ENCODE results near the gene WDTC1. TPM values are rescaled to one million over a fixed set of nuclear protein-coding genes. Genes with fewer than 3 reads are reported as not detected.

WDTC1 gene
- polyA plus RNA-seq, 1 donor (not counting 4 experiments of a cell fraction or from before 2014, with no cell fraction given): 5.1 TPM

- FAIRE-seq: no peak
- H2AFZ ChIP-seq (ENCODE audit: control insufficient read depth, low read length): no peak overlapping the region
- H3K4me1 ChIP-seq (ENCODE audit: control insufficient read depth, extremely low read depth, insufficient read depth, low read length): peaks cover 25% of the 10 kb centered on the region
- peaks cover 7% of the 10 kb centered on the region for H3K79me2 ChIP-seq (ENCODE audit: control insufficient read depth, insufficient read depth, low read length)
- no peak for TF ChIP-seq CTCF (optimal IDR thresholded peaks at IDR 0.05 in 1 of 3, IDR thresholded peaks at IDR 0.05 in 1 of 3, conservative IDR thresholded peaks at IDR 0.05 in 1 of 3; ENCODE audit: extremely low read depth in 1 of 3, insufficient read depth in 2 of 3, low read length in 3 of 3)
- TF ChIP-seq EZH2 (IDR thresholded peaks at IDR 0.05; ENCODE audit: low read length): no peak
- no peak overlapping the region for H3K4me2 ChIP-seq (ENCODE audit: control insufficient read depth, extremely low read depth, insufficient read depth, low read depth, low read length)
- H3K9ac ChIP-seq (ENCODE audit: control insufficient read depth, extremely low read depth, insufficient read depth, low read length): no peak overlapping the region
- H3K27me3 ChIP-seq (ENCODE audit: control insufficient read depth, extremely low read depth, insufficient read depth, low read length): no peaks in the 10 kb centered on the region
- no peaks in the 10 kb centered on the region for H3K9me1 ChIP-seq (ENCODE audit: control insufficient read depth, extremely low read depth, insufficient read depth, low read length)
- H4K20me1 ChIP-seq (ENCODE audit: control insufficient read depth, extremely low read depth, insufficient read depth, low read length): no peaks in the 10 kb centered on the region
- H3K9me3 ChIP-seq (ENCODE audit: control insufficient read depth, low read depth, low read length): no peaks in the 10 kb centered on the region
- peaks cover 13 to 20% of the 10 kb centered on the region in 2 experiments for H3K36me3 ChIP-seq (ENCODE audit: control insufficient read depth in 2 of 2, extremely low read depth in 1 of 2, insufficient read depth in 2 of 2, low read length in 2 of 2)
- H3K4me3 ChIP-seq (ENCODE audit: control insufficient read depth in 2 of 3, extremely low read depth in 1 of 3, insufficient read depth in 2 of 3, low read depth in 1 of 3, low read length in 3 of 3): no peak overlapping the region
- no peak for DNase-seq (ENCODE audit: low read depth, low spot score)
- dilution Hi-C loops (cut with MboI; ENCODE audit: extremely low pct_ligation_motif_present, low sequenced_read_pairs): no loop called here
- no peak overlapping the region for H3K27ac ChIP-seq (ENCODE audit: control insufficient read depth, insufficient read depth, low read length)
Observed at GRCh38 chr1:27338751-27339150, 104.3 kb downstream of the WDTC1 start.

- no peak overlapping the region for H3K4me3 ChIP-seq (ENCODE audit: control insufficient read depth in 2 of 3, extremely low read depth in 1 of 3, insufficient read depth in 2 of 3, low read depth in 1 of 3, low read length in 3 of 3)
- no peak for DNase-seq (ENCODE audit: low read depth, low spot score)
- no peak overlapping the region for H3K4me2 ChIP-seq (ENCODE audit: control insufficient read depth, extremely low read depth, insufficient read depth, low read depth, low read length)
- peaks cover 28% of the 10 kb centered on the region for H3K4me1 ChIP-seq (ENCODE audit: control insufficient read depth, extremely low read depth, insufficient read depth, low read length)
- FAIRE-seq: no peak
- H2AFZ ChIP-seq (ENCODE audit: control insufficient read depth, low read length): no peak overlapping the region
- H3K79me2 ChIP-seq (ENCODE audit: control insufficient read depth, insufficient read depth, low read length): peaks cover 7% of the 10 kb centered on the region
- TF ChIP-seq EZH2 (IDR thresholded peaks at IDR 0.05; ENCODE audit: low read length): no peak
- TF ChIP-seq CTCF (optimal IDR thresholded peaks at IDR 0.05 in 1 of 3, IDR thresholded peaks at IDR 0.05 in 1 of 3, conservative IDR thresholded peaks at IDR 0.05 in 1 of 3; ENCODE audit: extremely low read depth in 1 of 3, insufficient read depth in 2 of 3, low read length in 3 of 3): no peak
- no peak overlapping the region for H3K9ac ChIP-seq (ENCODE audit: control insufficient read depth, extremely low read depth, insufficient read depth, low read length)
- H3K9me1 ChIP-seq (ENCODE audit: control insufficient read depth, extremely low read depth, insufficient read depth, low read length): no peaks in the 10 kb centered on the region
- no peaks in the 10 kb centered on the region for H3K9me3 ChIP-seq (ENCODE audit: control insufficient read depth, low read depth, low read length)
- no peaks in the 10 kb centered on the region for H4K20me1 ChIP-seq (ENCODE audit: control insufficient read depth, extremely low read depth, insufficient read depth, low read length)
- H3K27ac ChIP-seq (ENCODE audit: control insufficient read depth, insufficient read depth, low read length): no peak overlapping the region
- peaks cover 8 to 17% of the 10 kb centered on the region in 2 experiments for H3K36me3 ChIP-seq (ENCODE audit: control insufficient read depth in 2 of 2, extremely low read depth in 1 of 2, insufficient read depth in 2 of 2, low read length in 2 of 2)
- dilution Hi-C loops (cut with MboI; ENCODE audit: extremely low pct_ligation_motif_present, low sequenced_read_pairs): no loop called here
- H3K27me3 ChIP-seq (ENCODE audit: control insufficient read depth, extremely low read depth, insufficient read depth, low read length): no peaks in the 10 kb centered on the region
Observed at GRCh38 chr1:27339213-27339612, 104.8 kb downstream of the WDTC1 start.
